AG09309 (cell line): Measurements from ENCODE around the gene TNRC6A.

ENCODE experiments used
- DNase-seq: peaks from one replicate; pipeline ENCODE4 v3.0.0-alpha.2; 2010; ENCODE audit warnings: low read depth
- H3K4me3 ChIP-seq: 2 replicates; pipeline ENCODE4 v1.5.1; 2011; ENCODE audit warnings: mild to moderate bottlenecking, low read depth, low read length, moderate library complexity; ENCODE audit not compliant: control insufficient read depth
- TF ChIP-seq, protein P1 (sequence below): IDR thresholded peaks from 2 replicates; pipeline ENCODE4 v1.5.1; 2011; ENCODE audit warnings: mild to moderate bottlenecking, low read depth, low read length, inconsistent platforms; ENCODE audit not compliant: insufficient read depth, control insufficient read depth; ENCODE audit errors: missing control alignments

Gene TNRC6A

DNA sequence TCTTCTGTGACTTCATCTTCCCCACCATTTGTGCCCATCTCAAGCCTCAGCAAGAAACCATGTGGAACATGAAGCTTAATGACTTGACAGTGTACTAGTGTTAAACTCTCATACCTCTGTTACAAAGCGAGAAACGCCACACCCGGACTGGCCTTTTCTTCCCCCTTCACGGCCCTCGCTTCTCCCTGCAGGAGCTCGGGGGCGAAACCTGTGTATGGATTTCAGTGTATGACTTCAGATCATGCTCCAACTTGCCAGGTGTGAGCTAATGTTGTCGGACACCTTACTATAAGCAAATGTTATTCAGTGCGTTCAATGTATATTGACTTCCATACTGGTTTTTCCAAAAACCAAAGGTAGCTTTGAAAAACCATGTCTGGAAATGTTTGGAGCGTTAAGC, 96.2 kb downstream of the TNRC6A start:
- DNase-seq, result no peak
- no peak overlapping the region for H3K4me3 ChIP-seq
- TF ChIP-seq, protein P1, sequence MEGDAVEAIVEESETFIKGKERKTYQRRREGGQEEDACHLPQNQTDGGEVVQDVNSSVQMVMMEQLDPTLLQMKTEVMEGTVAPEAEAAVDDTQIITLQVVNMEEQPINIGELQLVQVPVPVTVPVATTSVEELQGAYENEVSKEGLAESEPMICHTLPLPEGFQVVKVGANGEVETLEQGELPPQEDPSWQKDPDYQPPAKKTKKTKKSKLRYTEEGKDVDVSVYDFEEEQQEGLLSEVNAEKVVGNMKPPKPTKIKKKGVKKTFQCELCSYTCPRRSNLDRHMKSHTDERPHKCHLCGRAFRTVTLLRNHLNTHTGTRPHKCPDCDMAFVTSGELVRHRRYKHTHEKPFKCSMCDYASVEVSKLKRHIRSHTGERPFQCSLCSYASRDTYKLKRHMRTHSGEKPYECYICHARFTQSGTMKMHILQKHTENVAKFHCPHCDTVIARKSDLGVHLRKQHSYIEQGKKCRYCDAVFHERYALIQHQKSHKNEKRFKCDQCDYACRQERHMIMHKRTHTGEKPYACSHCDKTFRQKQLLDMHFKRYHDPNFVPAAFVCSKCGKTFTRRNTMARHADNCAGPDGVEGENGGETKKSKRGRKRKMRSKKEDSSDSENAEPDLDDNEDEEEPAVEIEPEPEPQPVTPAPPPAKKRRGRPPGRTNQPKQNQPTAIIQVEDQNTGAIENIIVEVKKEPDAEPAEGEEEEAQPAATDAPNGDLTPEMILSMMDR, result no peak

- no peak for DNase-seq
- TF ChIP-seq, protein P1, result no peak
- no peak overlapping the region for H3K4me3 ChIP-seq
Measured at GRCh38 chr16:24826096-24826690, 96.7 kb downstream of the TNRC6A start.

- DNase-seq, result no peak
- no peak overlapping the region for H3K4me3 ChIP-seq
- TF ChIP-seq, protein P1, result no peak
Measured at GRCh38 chr16:24826817-24827566, 97.5 kb downstream of the TNRC6A start.

DNA sequence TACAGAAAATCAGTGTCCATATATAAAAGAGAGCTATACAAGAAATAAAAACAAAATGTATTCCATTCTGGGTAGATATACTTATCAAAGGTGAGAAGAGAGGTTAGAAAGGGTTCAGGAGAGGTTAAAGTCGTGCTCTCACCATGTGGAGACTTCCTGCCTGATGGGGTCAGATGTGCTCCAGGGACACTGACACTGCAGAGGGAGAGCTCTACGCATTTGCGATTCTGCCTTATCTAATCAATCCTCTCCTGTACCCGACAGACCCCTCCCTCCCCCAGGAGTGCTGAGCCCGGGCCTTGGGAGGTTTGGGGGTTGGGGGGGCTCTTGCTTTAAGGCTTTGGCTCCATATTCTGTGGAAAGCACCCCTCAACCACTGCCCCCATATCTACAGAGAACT, 99.7 kb downstream of the TNRC6A start:
- TF ChIP-seq, protein P1, result no peak

GRCh38 chr16:24833352-24833751, 103.9 kb downstream of the TNRC6A start:
- DNase-seq, result no peak
- TF ChIP-seq, protein P1, result no peak
- H3K4me3 ChIP-seq, result no peak overlapping the region

More for the DNA sequence above, 99.7 kb downstream of the TNRC6A start:
- H3K4me3 ChIP-seq, result no peak overlapping the region
- no peak for DNase-seq

GRCh38 chr16:24834459-24835335, 105.2 kb downstream of the TNRC6A start:
- no peak overlapping the region for H3K4me3 ChIP-seq
- TF ChIP-seq, protein P1, result peak; percentile 84
- no peak for DNase-seq
